HepG2 (cell line): ENCODE results near the gene PSKH1. TPM values are rescaled to one million over a fixed set of nuclear protein-coding genes. Genes with fewer than 3 reads are reported as not detected.

Source experiments
- BORCS8-MEF2B ChIP-seq: sonication (generic); formaldehyde crosslinking; IDR thresholded peaks from 2 replicates; pipeline ENCODE4 v1.8.0; 2022; ENCODE audit warnings: mild to moderate bottlenecking, missing genetic modification reagents
- LBX2 ChIP-seq: sonication (generic); formaldehyde crosslinking; IDR thresholded peaks from 2 replicates; pipeline ENCODE4 v1.5.0; 2020; ENCODE audit warnings: missing genetic modification reagents, mild to moderate bottlenecking, borderline replicate concordance
- MAX ChIP-seq: IDR thresholded peaks from 2 replicates; pipeline ENCODE4 v1.6.1; 2012; ENCODE audit warnings: inconsistent platforms
- MXD4 ChIP-seq: IDR thresholded peaks from 2 replicates; pipeline ENCODE4 v1.6.1; 2016; ENCODE audit warnings: mild to moderate bottlenecking, missing biosample characterization, missing genetic modification reagents
- NFATC3 ChIP-seq: sonication (generic); formaldehyde crosslinking; IDR thresholded peaks from 2 replicates; pipeline ENCODE4 v1.5.1; 2020; ENCODE audit warnings: mild to moderate bottlenecking, missing genetic modification reagents
- SAP130 ChIP-seq: IDR thresholded peaks from 2 replicates; pipeline ENCODE4 v1.6.1; 2016; ENCODE audit warnings: low read depth
- TEAD2 ChIP-seq: sonication (generic); formaldehyde crosslinking; IDR thresholded peaks from 2 replicates; pipeline ENCODE4 v1.9.0; 2021; ENCODE audit warnings: missing genetic modification reagents
- TOPORS ChIP-seq: sonication (generic); formaldehyde crosslinking; IDR thresholded peaks from 2 replicates; pipeline ENCODE4 v1.8.0; 2023; ENCODE audit warnings: mild to moderate bottlenecking, missing genetic modification reagents
- ZFP41 ChIP-seq: sonication (generic); formaldehyde crosslinking; IDR thresholded peaks from 2 replicates; pipeline ENCODE4 v1.4.0; 2020; ENCODE audit warnings: mild to moderate bottlenecking, missing genetic modification reagents, borderline replicate concordance
- ZNF20 ChIP-seq: sonication (generic); formaldehyde crosslinking; IDR thresholded peaks from 2 replicates; pipeline ENCODE4 v1.4.0; 2020; ENCODE audit warnings: mild to moderate bottlenecking, moderate library complexity, missing genetic modification reagents
- ZNF354B ChIP-seq: sonication (generic); formaldehyde crosslinking; IDR thresholded peaks from 2 replicates; pipeline ENCODE4 v1.8.0; 2022; ENCODE audit warnings: mild to moderate bottlenecking, missing genetic modification reagents
- ZSCAN22 ChIP-seq: sonication (generic); formaldehyde crosslinking; IDR thresholded peaks from 2 replicates; pipeline ENCODE4 v1.4.0; 2020; ENCODE audit warnings: mild to moderate bottlenecking, missing genetic modification reagents
- polyA plus RNA-seq, 8 experiments: library from polyadenylated mRNA; depleted of rRNA in 3 of 8; stranded (reverse) in 7 of 8; unstranded in 1 of 8; fragments of >200 nt; fragmentation: Illumina TruSeq in 4 of 8; extraction: Trizol in 4 of 8; gene quantifications; 2 replicates each; pipeline versions ENCODE4 v1.2.1 to v1.2.3, GENCODE V29; 2011 to 2016; ENCODE audit warnings: low read depth in 4 of 8, missing spikeins in 1 of 8, mixed read lengths in 1 of 8; ENCODE audit not compliant: insufficient read depth in 1 of 8
- total RNA-seq, 5 experiments: library from RNA; depleted of rRNA; stranded (reverse); fragments of >200 nt; fragmentation: Illumina TruSeq; extraction: Trizol; gene quantifications; 2 replicates each; pipeline ENCODE4 v1.2.3, GENCODE V29; 2016; ENCODE audit warnings: low read depth in 1 of 5
- TF ChIP-seq, protein P1 (sequence below): sonication (generic); formaldehyde crosslinking; IDR thresholded peaks from 2 replicates; pipeline ENCODE4 v1.5.0; 2020; ENCODE audit warnings: missing genetic modification reagents

PSKH1 gene
- total and polyA plus RNA-seq, 2 of the 13 experiments (the other 11 are each of a cell fraction or from before 2014, with no cell fraction given) = 8.4 to 19.1 TPM

DNA sequence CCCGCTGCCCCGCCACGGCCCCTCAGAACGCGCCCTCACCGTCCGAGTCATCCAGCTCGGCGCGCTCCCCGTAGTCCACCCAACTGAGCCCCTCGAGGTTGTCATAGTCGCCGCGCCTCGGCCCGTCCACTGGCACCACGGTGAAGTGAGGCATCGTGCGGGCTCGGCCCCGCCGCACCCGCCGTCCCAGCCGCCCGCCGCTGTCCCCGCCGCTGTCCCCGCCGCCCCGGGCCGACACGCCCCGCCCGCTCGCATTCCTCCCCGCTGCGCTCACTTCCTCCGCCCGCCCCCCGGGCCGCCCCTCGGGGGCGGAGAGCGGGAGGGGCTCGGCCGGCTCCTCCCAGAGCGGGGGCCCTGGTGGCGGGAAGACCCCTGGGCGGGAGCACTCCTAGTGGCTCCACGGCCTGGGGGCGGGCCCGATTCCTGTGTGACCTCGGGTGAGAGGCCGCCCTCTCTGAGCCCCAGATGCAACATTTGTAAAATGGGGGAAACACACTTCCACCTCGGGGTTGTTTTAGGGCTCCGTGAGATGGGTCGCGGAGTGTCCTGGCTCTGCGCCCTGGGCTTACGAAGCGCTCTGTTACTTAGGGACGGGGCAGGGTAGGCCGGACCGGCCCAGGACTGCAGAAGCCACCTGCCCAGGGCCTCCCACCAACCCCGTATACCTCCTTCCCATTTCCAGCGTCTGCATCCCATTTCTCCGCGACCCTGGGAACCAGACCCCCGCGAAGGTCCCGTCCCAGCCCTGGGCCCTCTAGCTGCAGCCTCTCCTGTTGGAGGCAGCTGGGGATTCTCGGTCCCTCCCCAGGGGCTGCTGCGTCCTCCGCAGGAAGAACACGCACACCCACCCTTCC, 75.6 kb downstream of the PSKH1 start, which contains the start of gene SLC12A4 (continued):
- peak; percentile 58 for TF ChIP-seq ZFP41 (CRISPR knock-in tag)
- TF ChIP-seq NFATC3 (CRISPR knock-in tag) = no peak
- no peak for TF ChIP-seq TEAD2 (CRISPR knock-in tag)
- TF ChIP-seq ZNF354B (CRISPR knock-in tag) = peak; percentile 85; the same call in 1 of the 2 replicates
- no peak for TF ChIP-seq ZNF20 (CRISPR knock-in tag)
- peak; percentile 76 for TF ChIP-seq MAX
- peak; percentile 57; the same call in 1 of the 2 replicates for TF ChIP-seq TOPORS (CRISPR knock-in tag)
- no peak for TF ChIP-seq ZSCAN22 (CRISPR knock-in tag)
- 0 out of 2 replicates have a peak, but pooled peaks have one; percentile 60 for TF ChIP-seq MXD4 (CRISPR knock-in tag)
- TF ChIP-seq, protein P1, sequence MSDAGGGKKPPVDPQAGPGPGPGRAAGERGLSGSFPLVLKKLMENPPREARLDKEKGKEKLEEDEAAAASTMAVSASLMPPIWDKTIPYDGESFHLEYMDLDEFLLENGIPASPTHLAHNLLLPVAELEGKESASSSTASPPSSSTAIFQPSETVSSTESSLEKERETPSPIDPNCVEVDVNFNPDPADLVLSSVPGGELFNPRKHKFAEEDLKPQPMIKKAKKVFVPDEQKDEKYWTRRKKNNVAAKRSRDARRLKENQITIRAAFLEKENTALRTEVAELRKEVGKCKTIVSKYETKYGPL (CRISPR knock-in tag) = 0 out of 2 replicates have a peak, but pooled peaks have one; percentile 36
- TF ChIP-seq LBX2 (CRISPR knock-in tag) = no peak
- peak; percentile 86 for TF ChIP-seq SAP130 (CRISPR knock-in tag)
- TF ChIP-seq BORCS8-MEF2B (CRISPR knock-in tag) = peak; percentile 61; the same call in 1 of the 2 replicates
